GM12874 (cell line): ENCODE data around the gene MTG2.

Experiments used
- CTCF ChIP-seq: IDR thresholded peaks from 2 replicates; pipeline ENCODE4 v1.5.1; 2011; ENCODE audit warnings: low read depth, mild to moderate bottlenecking, control low read depth, low read length, moderate library complexity; ENCODE audit not compliant: insufficient read depth

Gene MTG2

GRCh38 chr20:62142252-62143080 lies 40.4 kb upstream of the MTG2 start:
- no peak for TF ChIP-seq CTCF

- TF ChIP-seq CTCF: no peak
Measured at GRCh38 chr20:62143081-62143956, 39.5 kb upstream of the MTG2 start, which contains the start of the genes PSMA7 and SS18L1. PSMA7 (minus strand) TSS chr20:62143394; CDS start chr20:62143303, 91 bp downstream. SS18L1 (plus strand) TSS chr20:62143769; CDS start chr20:62143821, 52 bp downstream.

DNA sequence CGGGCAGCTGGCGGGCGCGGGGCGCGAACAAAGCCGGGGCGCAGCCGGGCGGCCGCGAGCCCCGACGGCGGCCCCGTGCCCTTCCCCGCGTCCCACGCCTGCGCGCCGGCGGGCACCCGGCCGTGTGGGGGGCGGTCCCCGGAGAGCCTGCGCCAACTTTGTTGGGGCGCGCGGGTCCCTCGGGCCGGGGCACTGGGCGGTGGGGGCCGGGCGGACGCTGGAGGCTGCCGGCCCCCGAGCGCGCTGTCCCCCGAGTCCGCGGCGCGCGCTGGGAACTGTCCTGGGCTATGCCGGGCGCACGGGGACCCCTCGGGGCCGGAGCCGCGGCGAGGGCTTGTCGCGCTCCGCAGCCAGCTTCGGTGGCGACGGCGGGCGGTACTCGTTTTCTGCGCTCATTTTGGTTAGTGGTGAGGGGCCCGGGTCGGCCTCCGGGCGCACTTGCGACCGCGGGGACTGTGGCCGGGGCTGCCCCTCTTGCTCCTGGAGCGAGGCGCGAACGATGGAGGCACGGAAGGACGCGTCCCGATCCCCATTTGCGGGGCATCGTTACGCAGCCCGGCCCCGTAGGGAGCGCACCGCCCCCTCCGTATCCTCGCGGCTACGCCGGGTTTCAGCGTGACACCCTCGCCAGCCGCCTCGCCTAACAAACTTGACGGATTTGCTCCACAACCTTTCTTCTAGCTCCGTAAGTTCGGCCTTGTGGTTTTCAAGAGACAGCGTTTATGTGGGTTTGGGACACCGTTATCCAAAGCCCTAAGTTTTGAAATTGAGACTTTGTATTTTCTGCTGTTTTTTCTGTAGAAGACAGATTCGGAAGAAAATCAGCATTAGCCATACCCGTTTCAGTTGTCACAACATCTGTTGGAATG lies 38.6 kb upstream of the MTG2 start:
- no peak for TF ChIP-seq CTCF

GRCh38 chr20:62145688-62146018 lies 37.2 kb upstream of the MTG2 start:
- no peak for TF ChIP-seq CTCF

DNA sequence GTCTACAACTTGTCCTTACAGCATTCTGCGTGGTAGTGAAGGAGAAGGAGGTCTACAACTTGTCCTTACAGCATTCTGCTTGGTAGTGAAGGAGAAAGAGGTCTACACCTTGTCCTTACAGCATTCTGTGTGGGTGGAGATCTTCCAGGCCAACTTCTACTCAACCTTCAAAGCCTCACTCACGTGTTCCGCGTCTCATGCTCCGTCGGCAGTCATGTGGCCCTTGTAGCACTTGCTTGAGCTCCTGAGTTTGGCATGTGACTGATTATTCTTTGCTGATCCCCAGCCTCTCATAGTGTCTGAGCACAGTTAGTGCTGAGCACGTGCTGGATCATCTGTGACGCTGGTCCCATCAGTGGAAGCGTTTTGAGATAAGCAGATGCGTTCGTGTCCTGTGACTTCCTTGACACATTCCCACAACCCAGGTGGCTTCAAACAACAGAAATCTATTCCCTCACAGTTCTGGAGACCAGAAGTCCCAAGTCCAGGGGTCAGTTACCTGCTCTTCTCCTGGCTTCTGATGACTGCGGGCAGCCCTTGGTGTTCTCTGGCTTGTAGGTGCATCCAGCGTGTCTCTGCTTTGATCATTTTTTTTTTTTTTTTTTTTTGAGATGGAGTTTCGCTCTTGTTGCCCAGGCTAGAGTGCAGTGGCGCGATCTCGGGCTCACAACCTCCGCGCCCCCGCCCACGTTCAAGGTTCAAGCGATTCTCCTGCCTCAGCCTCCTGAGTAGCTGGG lies 36.6 kb upstream of the MTG2 start:
- no peak for TF ChIP-seq CTCF

- no peak for TF ChIP-seq CTCF
Measured at GRCh38 chr20:62147125-62147524, 35.7 kb upstream of the MTG2 start.
